Measurements from ENCODE around the gene C1QTNF9B.

Gene C1QTNF9B

DNA sequence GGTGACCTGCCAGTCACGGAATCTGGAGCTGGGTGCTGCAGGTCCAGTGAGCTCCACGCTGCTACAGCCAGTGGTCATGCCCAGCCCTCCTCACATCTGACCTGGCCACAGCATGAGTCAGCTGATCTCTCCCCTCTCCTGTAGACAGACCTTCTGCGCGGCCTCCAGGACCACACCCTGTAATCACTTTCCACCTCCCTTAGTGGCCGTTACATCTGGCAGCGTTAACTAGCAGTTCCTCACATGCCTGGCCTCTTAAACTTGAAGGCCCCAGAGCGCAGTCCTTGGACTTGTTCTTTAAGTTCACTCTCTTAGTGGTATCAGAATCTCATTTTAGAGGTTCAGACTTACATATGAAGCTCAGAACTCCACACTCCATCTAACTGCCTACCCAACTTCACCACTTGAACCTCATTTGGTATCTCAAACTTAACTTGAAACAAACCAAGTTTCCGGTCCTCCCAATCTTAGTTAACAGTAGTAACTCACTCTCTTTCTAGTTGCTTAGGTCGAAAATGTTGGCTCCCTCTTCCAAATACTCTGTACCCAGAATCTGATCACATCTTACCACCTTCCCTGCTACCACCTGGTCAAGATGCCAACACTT lies 30.8 kb downstream of the C1QTNF9B start:
- H3K4me3 ChIP-seq (replicated peaks in 1 of 2; ENCODE audit: low read depth in 2 of 2, low read length in 2 of 2): no peak overlapping the region
- TF ChIP-seq, protein P1, sequence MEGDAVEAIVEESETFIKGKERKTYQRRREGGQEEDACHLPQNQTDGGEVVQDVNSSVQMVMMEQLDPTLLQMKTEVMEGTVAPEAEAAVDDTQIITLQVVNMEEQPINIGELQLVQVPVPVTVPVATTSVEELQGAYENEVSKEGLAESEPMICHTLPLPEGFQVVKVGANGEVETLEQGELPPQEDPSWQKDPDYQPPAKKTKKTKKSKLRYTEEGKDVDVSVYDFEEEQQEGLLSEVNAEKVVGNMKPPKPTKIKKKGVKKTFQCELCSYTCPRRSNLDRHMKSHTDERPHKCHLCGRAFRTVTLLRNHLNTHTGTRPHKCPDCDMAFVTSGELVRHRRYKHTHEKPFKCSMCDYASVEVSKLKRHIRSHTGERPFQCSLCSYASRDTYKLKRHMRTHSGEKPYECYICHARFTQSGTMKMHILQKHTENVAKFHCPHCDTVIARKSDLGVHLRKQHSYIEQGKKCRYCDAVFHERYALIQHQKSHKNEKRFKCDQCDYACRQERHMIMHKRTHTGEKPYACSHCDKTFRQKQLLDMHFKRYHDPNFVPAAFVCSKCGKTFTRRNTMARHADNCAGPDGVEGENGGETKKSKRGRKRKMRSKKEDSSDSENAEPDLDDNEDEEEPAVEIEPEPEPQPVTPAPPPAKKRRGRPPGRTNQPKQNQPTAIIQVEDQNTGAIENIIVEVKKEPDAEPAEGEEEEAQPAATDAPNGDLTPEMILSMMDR (IDR thresholded peaks at IDR 0.05; ENCODE audit: low read depth, low read length): no peak
- peak in 1 of 2 donors; percentile 45 for DNase-seq (ENCODE audit: low read depth in 2 of 2)

DNA sequence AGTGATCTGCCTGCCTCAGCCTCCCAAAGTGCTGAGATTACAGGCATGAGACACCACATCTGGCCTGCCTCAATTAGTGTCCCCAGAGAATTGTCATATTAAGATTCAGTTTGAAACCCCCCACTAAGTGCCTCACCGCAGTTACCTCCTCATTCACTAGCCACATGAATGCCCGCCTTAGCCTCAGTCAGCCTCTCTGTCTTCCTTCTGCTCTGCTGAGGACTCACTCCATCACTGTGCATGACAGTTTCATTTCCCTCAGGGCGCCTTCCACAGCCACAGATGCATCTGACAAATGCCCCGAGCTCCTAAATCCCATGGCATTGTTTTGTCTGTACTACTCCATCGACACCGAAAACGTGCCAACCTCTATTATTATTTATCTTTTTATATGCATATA lies 31.4 kb downstream of the C1QTNF9B start:
- DNase-seq (ENCODE audit: low read depth in 2 of 2): no peak
- H3K4me3 ChIP-seq (replicated peaks in 1 of 2; ENCODE audit: low read depth in 2 of 2, low read length in 2 of 2): no peak overlapping the region
- TF ChIP-seq, protein P1 (IDR thresholded peaks at IDR 0.05; ENCODE audit: low read depth, low read length): no peak

DNA sequence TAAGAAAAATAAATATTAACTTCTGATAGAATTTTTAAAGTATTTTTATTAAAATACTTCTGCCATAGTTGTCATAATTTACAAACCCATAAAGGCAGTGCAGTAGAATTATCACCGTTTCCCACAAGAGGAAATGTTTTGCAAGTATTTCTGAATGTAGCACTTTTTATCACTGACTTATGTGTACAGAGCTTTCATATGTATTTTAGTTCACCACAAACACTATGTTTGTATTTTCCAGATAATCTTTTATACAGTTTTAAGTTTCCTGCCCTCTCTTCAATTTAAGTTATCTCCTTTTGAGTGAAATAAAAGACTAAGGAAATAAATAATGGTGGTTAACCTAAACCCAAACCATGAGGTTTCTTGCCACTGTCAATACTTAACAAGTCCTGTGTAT lies 32.3 kb downstream of the C1QTNF9B start:
- DNase-seq (ENCODE audit: low read depth in 2 of 2): no peak

DNA sequence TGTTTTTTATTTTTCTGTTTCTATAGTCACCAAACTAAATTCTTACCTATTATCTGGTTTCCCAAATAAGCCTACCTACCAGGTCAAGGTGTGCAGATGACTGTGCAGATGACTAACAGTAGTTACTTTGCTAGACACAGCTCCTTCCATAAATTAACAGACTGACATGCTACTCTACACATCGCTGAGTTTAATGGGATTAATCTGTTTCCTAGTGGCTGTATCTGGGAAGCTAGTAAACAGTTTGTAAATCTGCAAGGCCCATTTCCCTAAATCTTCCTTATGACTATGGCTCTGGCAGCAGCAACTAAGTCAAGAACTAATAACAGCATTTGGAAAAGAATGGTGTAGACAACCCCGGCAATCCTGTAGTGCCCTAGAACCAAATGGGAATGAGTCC lies 36.0 kb downstream of the C1QTNF9B start:
- no peak for DNase-seq (ENCODE audit: low read depth in 2 of 2)
- H3K4me3 ChIP-seq (replicated peaks in 1 of 2; ENCODE audit: low read depth in 2 of 2, low read length in 2 of 2): no peak overlapping the region
- TF ChIP-seq, protein P1 (IDR thresholded peaks at IDR 0.05; ENCODE audit: low read depth, low read length): no peak

More for the DNA sequence above, 32.3 kb downstream of the C1QTNF9B start:
- TF ChIP-seq, protein P1 (IDR thresholded peaks at IDR 0.05; ENCODE audit: low read depth, low read length): no peak
- no peak overlapping the region for H3K4me3 ChIP-seq (replicated peaks in 1 of 2; ENCODE audit: low read depth in 2 of 2, low read length in 2 of 2)

DNA sequence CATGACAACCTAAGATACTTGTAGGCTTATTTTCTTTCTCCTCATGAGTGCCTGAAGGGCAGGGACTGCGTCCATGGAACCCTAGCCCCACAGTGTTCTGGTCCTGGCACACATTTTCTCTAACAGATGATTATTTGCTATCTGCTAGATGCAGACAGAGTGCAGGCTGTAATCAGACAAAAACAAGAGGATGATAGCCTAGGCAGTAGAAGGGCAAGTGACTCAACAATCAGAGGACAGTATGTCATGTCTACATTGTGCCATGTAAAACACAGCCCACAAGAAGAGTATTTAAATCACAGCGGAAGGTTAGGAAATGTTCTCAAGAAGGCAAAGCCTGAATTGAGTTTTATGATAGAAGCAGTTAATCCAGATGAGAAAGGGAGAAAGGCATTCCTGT lies 37.4 kb downstream of the C1QTNF9B start:
- DNase-seq (ENCODE audit: low read depth in 2 of 2): no peak
- TF ChIP-seq, protein P1 (IDR thresholded peaks at IDR 0.05; ENCODE audit: low read depth, low read length): no peak

DNA sequence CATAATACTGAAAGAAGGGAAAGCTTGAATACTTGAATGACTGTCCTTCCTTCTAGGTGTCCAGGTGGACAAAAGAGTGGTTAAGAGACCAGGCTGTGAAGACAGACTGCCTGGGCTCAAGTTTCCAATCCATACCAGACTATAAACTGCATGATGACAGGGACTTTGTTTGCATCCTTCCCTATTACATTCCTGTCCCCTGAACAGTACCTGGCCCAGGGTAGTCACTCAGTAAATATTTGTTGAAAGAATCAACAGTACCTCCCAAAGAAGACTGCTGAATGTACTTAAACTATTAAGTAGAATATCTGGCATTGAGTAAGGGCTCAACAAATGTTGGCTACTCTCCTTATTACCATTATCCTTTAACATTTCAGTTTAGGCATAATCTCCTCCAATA lies 37.8 kb downstream of the C1QTNF9B start:
- no peak overlapping the region for H3K4me3 ChIP-seq (replicated peaks in 1 of 2; ENCODE audit: low read depth in 2 of 2, low read length in 2 of 2)
- DNase-seq (ENCODE audit: low read depth in 2 of 2): peak in 1 of 2 donors; percentile 9
- TF ChIP-seq, protein P1 (IDR thresholded peaks at IDR 0.05; ENCODE audit: low read depth, low read length): no peak

More for the DNA sequence above, 37.4 kb downstream of the C1QTNF9B start:
- no peak overlapping the region for H3K4me3 ChIP-seq (replicated peaks in 1 of 2; ENCODE audit: low read depth in 2 of 2, low read length in 2 of 2)

DNA sequence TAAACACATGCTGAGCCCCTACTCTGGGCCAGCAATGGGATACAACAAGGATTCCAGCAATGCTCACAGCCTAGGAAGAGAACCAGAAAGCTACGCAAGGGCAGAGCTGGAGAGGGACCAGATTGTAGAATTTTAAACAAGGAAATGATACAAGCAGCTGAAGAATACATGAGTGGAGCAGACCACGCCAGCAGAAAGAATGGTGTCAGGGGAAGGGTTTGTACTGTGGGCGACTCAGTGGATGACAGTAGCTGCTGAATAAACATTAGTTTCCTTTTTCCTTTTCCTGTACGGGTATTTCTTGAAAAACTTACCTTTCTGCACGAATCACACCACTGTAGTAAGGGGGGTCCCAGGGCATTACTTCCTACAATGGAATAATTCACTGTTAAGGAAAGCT lies 38.8 kb downstream of the C1QTNF9B start:
- DNase-seq (ENCODE audit: low read depth in 2 of 2): peak in 1 of 2 donors; percentile 11
- no peak overlapping the region for H3K4me3 ChIP-seq (replicated peaks in 1 of 2; ENCODE audit: low read depth in 2 of 2, low read length in 2 of 2)
- TF ChIP-seq, protein P1 (IDR thresholded peaks at IDR 0.05; ENCODE audit: low read depth, low read length): no peak
